ENCODE measurements around the gene WWOX.
"Not testable (repeated sequence)": the region's sequence is repeated elsewhere in the genome, so short reads cannot be mapped to it uniquely, and the experiment has no call there.

- not testable (repeated sequence) for TF ChIP-seq CTCF (conservative IDR thresholded peaks at IDR 0.05; ENCODE audit: low read depth, low read length); EZH2 (IDR thresholded peaks at IDR 0.05; ENCODE audit: low read length, unreplicated experiment)
Measured at GRCh38 chr16:78691746-78692145, 592.3 kb downstream of the WWOX start.
